PC-3 (cell line): ENCODE data around the gene UNK. TPM values are rescaled to one million over a fixed set of nuclear protein-coding genes. Genes with fewer than 3 reads are reported as not detected.

Experiments
- ATAC-seq: fragments of 200-7000 bp; cut with Tn5 transposase; 2 replicates; pipeline ENCODE4 v1.9.1; 2020; ENCODE audit warnings: mild to moderate bottlenecking, moderate library complexity
- BruUV-seq: library from RNA; stranded (reverse); fragments of 400-500 nt; replicated peaks from 2 replicates; lab custom pipeline; 2021; lab: Mats Ljungman, UMichigan
- CTCF ChIA-PET: fragments of 300-600 bp; sonication (Branson Sonifier 250); formaldehyde crosslinking; loops from one replicate; lab custom pipeline; 2022; ENCODE audit warnings: antibody characterized with exemption; lab: Charles Lee
- POLR2A ChIA-PET: fragments of 300-600 bp; sonication (Branson Sonifier 250); formaldehyde crosslinking; loops from one replicate; lab custom pipeline; 2022; ENCODE audit warnings: antibody characterized with exemption; ENCODE audit not compliant: unreplicated experiment; lab: Charles Lee
- DNase-seq: peaks from one replicate; pipeline ENCODE4 v3.0.0-alpha.2; 2015
- H2AFZ ChIP-seq: fragments of 300-600 bp; sonication (generic); 2 replicates; pipeline ENCODE4 v1.6.0; 2016; ENCODE audit warnings: antibody characterized with exemption, low read length
- H3F3A ChIP-seq: fragments of 300-600 bp; sonication (generic); one replicate; pipeline ENCODE4 v1.6.0; 2017; ENCODE audit warnings: antibody characterized with exemption, low read length, control low read depth, mild to moderate bottlenecking; ENCODE audit not compliant: unreplicated experiment
- H3K27ac ChIP-seq: fragments of 300-600 bp; sonication (generic); 2 replicates; pipeline ENCODE4 v1.5.1; 2016; ENCODE audit warnings: mild to moderate bottlenecking, low read length
- H3K27me3 ChIP-seq: fragments of 300-600 bp; sonication (generic); 2 replicates; pipeline ENCODE4 v1.6.1; 2016; ENCODE audit warnings: low read length, mixed read lengths
- H3K36me3 ChIP-seq: fragments of 300-600 bp; sonication (generic); 2 replicates; pipeline ENCODE4 v1.6.1; 2016; ENCODE audit warnings: low read depth, mixed run types, low read length, mixed read lengths
- H3K4me1 ChIP-seq: fragments of 300-600 bp; sonication (generic); 2 replicates; pipeline ENCODE4 v1.5.1; 2016; ENCODE audit warnings: low read length; ENCODE audit not compliant: insufficient read depth
- H3K4me2 ChIP-seq: fragments of 300-600 bp; sonication (generic); 2 replicates; pipeline ENCODE4 v1.6.0; 2016; ENCODE audit warnings: low read length
- H3K4me3 ChIP-seq: fragments of 300-600 bp; sonication (generic); 2 replicates; pipeline ENCODE4 v1.5.1; 2016; ENCODE audit warnings: mild to moderate bottlenecking, low read length, mixed read lengths
- H3K79me2 ChIP-seq: fragments of 300-600 bp; sonication (generic); 2 replicates; pipeline ENCODE4 v1.6.1; 2017; ENCODE audit warnings: low read length, mixed read lengths
- H3K9ac ChIP-seq: fragments of 300-600 bp; sonication (generic); 2 replicates; pipeline ENCODE4 v1.6.0; 2016; ENCODE audit warnings: mild to moderate bottlenecking, low read length
- H3K9me2 ChIP-seq: fragments of 300-600 bp; sonication (generic); replicated peaks from 2 replicates; pipeline ENCODE4 v1.6.1; 2016; ENCODE audit warnings: mixed run types, low read length, mixed read lengths
- H3K9me3 ChIP-seq: fragments of 300-600 bp; sonication (generic); 2 replicates; pipeline ENCODE4 v1.6.1; 2016; ENCODE audit warnings: low read length, mixed read lengths
- H4K20me1 ChIP-seq: fragments of 300-600 bp; sonication (generic); 2 replicates; pipeline ENCODE4 v1.6.1; 2016; ENCODE audit warnings: low read length, mixed read lengths
- CTCF ChIP-seq: fragments of 300-600 bp; sonication (generic); conservative IDR thresholded peaks from 2 replicates; pipeline ENCODE4 v1.5.1; 2017; ENCODE audit warnings: antibody characterized with exemption, low read depth, mild to moderate bottlenecking, low read length
- EZH2 ChIP-seq: fragments of 300-600 bp; sonication (generic); IDR thresholded peaks from one replicate; pipeline ENCODE4 v1.6.1; 2017; ENCODE audit warnings: antibody characterized with exemption, mild to moderate bottlenecking, low read length; ENCODE audit not compliant: unreplicated experiment
- EZH2phosphoT487 ChIP-seq: fragments of 300-600 bp; sonication (generic); IDR thresholded peaks from 2 replicates; pipeline ENCODE4 v1.6.1; 2018; ENCODE audit warnings: mild to moderate bottlenecking, antibody characterized with exemption, low read length, borderline replicate concordance
- intact Hi-C: fragments of 100-400 bp; cut with micrococcal nuclease; formaldehyde crosslinking; loops from 2 replicates; pipeline ENCODE4 v1.9.0; 2023
- total RNA-seq: library from RNA; depleted of rRNA; stranded (reverse); fragments of >200 nt; gene quantifications from 2 replicates; pipeline ENCODE4 v1.2.3, GENCODE V29; 2014

Gene UNK
- total RNA-seq, 1 experiment from 2014 or later, result 21.8 TPM

- H3K79me2 ChIP-seq, result no peaks in the 10 kb centered on the region
- H3K9ac ChIP-seq, result no peak overlapping the region
- DNase-seq, result no peak
- no peaks in the 10 kb centered on the region for H3K9me3 ChIP-seq
- H2AFZ ChIP-seq, result no peak overlapping the region
- peaks cover 66% of the 10 kb centered on the region for H3K36me3 ChIP-seq
- H3K4me1 ChIP-seq, result no peaks in the 10 kb centered on the region
- CTCF ChIA-PET, result interaction anchor here (1.1 kb wide), 1 partner anchor 73 kb away, joined by 3 read pairs; no protein-coding TSS in a partner anchor
- no peak overlapping the region for H3K4me2 ChIP-seq
- BruUV-seq, result no TSS peak
- POLR2A ChIA-PET, result no interaction called here
- intact Hi-C loops, result no loop called here
- no peak for TF ChIP-seq EZH2phosphoT487
- no peak for TF ChIP-seq CTCF
- TF ChIP-seq EZH2, result no peak
- H4K20me1 ChIP-seq, result no peaks in the 10 kb centered on the region
- H3K9me2 ChIP-seq, result no peaks in the 10 kb centered on the region
- no peak overlapping the region for H3K4me3 ChIP-seq
- no peak for ATAC-seq
- H3K27me3 ChIP-seq, result no peaks in the 10 kb centered on the region
- H3K27ac ChIP-seq, result no peak overlapping the region
- no peaks in the 10 kb centered on the region for H3F3A ChIP-seq
These were observed 32.2 kb upstream of the UNK start for GRCh38 chr17:75752405-75752709.

GRCh38 chr17:75752802-75753513, 31.6 kb upstream of the UNK start:
- no peaks in the 10 kb centered on the region for H3K27me3 ChIP-seq
- no TSS peak for BruUV-seq
- H2AFZ ChIP-seq, result no peak overlapping the region
- no peak overlapping the region for H3K27ac ChIP-seq
- intact Hi-C loops, result no loop called here
- no peaks in the 10 kb centered on the region for H4K20me1 ChIP-seq
- ChIA-PET POLR2A (no interaction called here), CTCF (interaction anchor here (0.7 to 1.1 kb wide), 2 partner anchors 74 to 78 kb away, joined by 3 read pairs; no protein-coding TSS in a partner anchor)
- TF ChIP-seq EZH2phosphoT487, result no peak
- TF ChIP-seq EZH2, result no peak
- TF ChIP-seq CTCF, result no peak
- no peaks in the 10 kb centered on the region for H3K4me1 ChIP-seq
- no peaks in the 10 kb centered on the region for H3K79me2 ChIP-seq
- no peak overlapping the region for H3K9ac ChIP-seq
- H3K4me2 ChIP-seq, result no peak overlapping the region
- ATAC-seq (no peak), DNase-seq (no peak)
- no peaks in the 10 kb centered on the region for H3K9me2 ChIP-seq
- H3F3A ChIP-seq, result no peaks in the 10 kb centered on the region
- H3K9me3 ChIP-seq, result no peaks in the 10 kb centered on the region
- no peak overlapping the region for H3K4me3 ChIP-seq
- H3K36me3 ChIP-seq, result peaks cover 69% of the 10 kb centered on the region
